Smooth muscle cell (in vitro differentiated cells): ENCODE data around the gene TRPV2. TPM values are rescaled to one million over a fixed set of nuclear protein-coding genes. Genes with fewer than 3 reads are reported as not detected.

Source experiments
- DNase-seq: peaks from one replicate; lab custom pipeline; 2025; ENCODE audit not compliant: unreplicated experiment; lab: John Stamatoyannopoulos, UW
- H2AFZ ChIP-seq: fragments of 200-600 bp; sonication (generic); 2 replicates; pipeline ENCODE4 v1.6.0; 2016; ENCODE audit warnings: antibody characterized with exemption, low read depth, mild to moderate bottlenecking
- H3F3A ChIP-seq: fragments of 200-600 bp; sonication (generic); 2 replicates; pipeline ENCODE4 v1.6.0; 2017; ENCODE audit warnings: antibody characterized with exemption, low read depth
- H3K27ac ChIP-seq: fragments of 200-600 bp; sonication (generic); 2 replicates; pipeline ENCODE4 v1.5.1; 2016; ENCODE audit warnings: low read depth, mild to moderate bottlenecking
- H3K27me3 ChIP-seq: fragments of 200-600 bp; sonication (generic); 2 replicates; pipeline ENCODE4 v1.6.1; 2016; ENCODE audit warnings: low read depth, mild to moderate bottlenecking
- H3K36me3 ChIP-seq: fragments of 200-600 bp; sonication (generic); 2 replicates; pipeline ENCODE4 v1.5.1; 2016; ENCODE audit warnings: low read depth
- H3K4me1 ChIP-seq: fragments of 200-600 bp; sonication (generic); 2 replicates; pipeline ENCODE4 v1.5.1; 2016; ENCODE audit warnings: low read depth
- H3K4me2 ChIP-seq: fragments of 200-600 bp; sonication (generic); 2 replicates; pipeline ENCODE4 v1.6.0; 2016; ENCODE audit warnings: mild to moderate bottlenecking
- H3K4me3 ChIP-seq: fragments of 200-600 bp; sonication (generic); 2 replicates; pipeline ENCODE4 v1.5.1; 2016; ENCODE audit warnings: mild to moderate bottlenecking
- H3K79me2 ChIP-seq: fragments of 200-600 bp; sonication (generic); 2 replicates; pipeline ENCODE4 v1.6.0; 2016; ENCODE audit warnings: low read depth, mild to moderate bottlenecking
- H3K9ac ChIP-seq: fragments of 200-600 bp; sonication (generic); 2 replicates; pipeline ENCODE4 v1.6.0; 2016; ENCODE audit warnings: low read depth
- H3K9me3 ChIP-seq: fragments of 200-600 bp; sonication (generic); replicated peaks from 2 replicates; pipeline ENCODE4 v1.5.1; 2016; ENCODE audit warnings: low read depth
- H4K20me1 ChIP-seq: fragments of 200-600 bp; sonication (generic); 2 replicates; pipeline ENCODE4 v1.6.0; 2016; ENCODE audit warnings: low read depth
- WGBS: methylation state at CpG from one replicate; pipeline ENCODE4 v1.1.7; 2016; ENCODE audit warnings: low lambda C conversion rate; 5-methylcytosine and 5-hydroxymethylcytosine counted together
- polyA plus RNA-seq: library from polyadenylated mRNA; unstranded; fragments of >200 nt; fragmentation: Nextera tagmentation; extraction: Ambion mirVana; gene quantifications from 2 replicates; pipeline ENCODE4 v1.2.1, GENCODE V29; 2016
- total RNA-seq: library from RNA; depleted of rRNA; stranded (reverse); fragments of >200 nt; gene quantifications from 2 replicates; pipeline ENCODE4 v1.2.3, GENCODE V29; 2014
- TF ChIP-seq, protein P1 (sequence below): fragments of 200-600 bp; sonication (generic); IDR thresholded peaks from 2 replicates; pipeline ENCODE4 v1.5.1; 2017; ENCODE audit warnings: borderline replicate concordance, mild to moderate bottlenecking, antibody characterized with exemption; ENCODE audit not compliant: insufficient read depth, poor library complexity, severe bottlenecking

Gene TRPV2
- total and polyA plus RNA-seq, 2 experiments from 2014 or later = 58.0 to 92.9 TPM

DNA sequence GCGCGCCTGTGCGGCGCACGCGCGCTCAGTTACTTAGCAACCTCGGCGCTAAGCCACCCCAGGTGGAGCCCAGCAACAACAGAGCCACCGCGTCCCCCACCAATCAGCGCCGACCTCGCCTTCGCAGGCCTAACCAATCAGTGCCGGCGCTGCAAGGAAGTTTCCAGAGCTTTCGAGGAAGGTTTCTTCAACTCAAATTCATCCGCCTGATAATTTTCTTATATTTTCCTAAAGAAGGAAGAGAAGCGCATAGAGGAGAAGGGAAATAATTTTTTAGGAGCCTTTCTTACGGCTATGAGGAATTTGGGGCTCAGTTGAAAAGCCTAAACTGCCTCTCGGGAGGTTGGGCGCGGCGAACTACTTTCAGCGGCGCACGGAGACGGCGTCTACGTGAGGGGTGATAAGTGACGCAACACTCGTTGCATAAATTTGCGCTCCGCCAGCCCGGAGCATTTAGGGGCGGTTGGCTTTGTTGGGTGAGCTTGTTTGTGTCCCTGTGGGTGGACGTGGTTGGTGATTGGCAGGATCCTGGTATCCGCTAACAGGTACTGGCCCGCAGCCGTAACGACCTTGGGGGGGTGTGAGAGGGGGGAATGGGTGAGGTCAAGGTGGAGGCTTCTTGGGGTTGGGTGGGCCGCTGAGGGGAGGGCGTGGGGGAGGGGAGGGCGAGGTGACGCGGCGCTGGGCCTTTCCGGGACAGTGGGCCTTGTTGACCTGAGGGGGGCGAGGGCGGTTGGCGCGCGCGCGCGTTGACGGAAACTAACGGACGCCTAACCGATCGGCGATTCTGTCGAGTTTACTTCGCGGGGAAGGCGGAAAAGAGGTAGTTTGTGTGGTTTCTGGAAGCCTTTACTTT is 34.5 kb upstream of the TRPV2 start, which contains the start of gene UBB:
Gene UBB, plus strand, starts transcription at position 452 of the 856 bp plus-strand sequence. CDS start 817 bp downstream, outside the sequence.
- Histone ChIP-seq H3K4me1 (peaks cover 25% of the 10 kb centered on the region), H3K9ac (peak within 1 kb of the TSS; percentile 97), H4K20me1 (peaks cover 33% of the 10 kb centered on the region), H3K9me3 (no peaks in the 10 kb centered on the region), H3K27me3 (no peaks in the 10 kb centered on the region), H3K36me3 (no peaks in the 10 kb centered on the region), H3K79me2 (peaks cover 33% of the 10 kb centered on the region), H3F3A (peaks cover 23% of the 10 kb centered on the region), H3K4me2 (peak within 1 kb of the TSS; percentile 89), H2AFZ (peak within 1 kb of the TSS; percentile 83), H3K4me3 (peak within 1 kb of the TSS; percentile 92), H3K27ac (peak within 1 kb of the TSS; percentile 97)
- peak; percentile 96 for DNase-seq
- TF ChIP-seq, protein P1, sequence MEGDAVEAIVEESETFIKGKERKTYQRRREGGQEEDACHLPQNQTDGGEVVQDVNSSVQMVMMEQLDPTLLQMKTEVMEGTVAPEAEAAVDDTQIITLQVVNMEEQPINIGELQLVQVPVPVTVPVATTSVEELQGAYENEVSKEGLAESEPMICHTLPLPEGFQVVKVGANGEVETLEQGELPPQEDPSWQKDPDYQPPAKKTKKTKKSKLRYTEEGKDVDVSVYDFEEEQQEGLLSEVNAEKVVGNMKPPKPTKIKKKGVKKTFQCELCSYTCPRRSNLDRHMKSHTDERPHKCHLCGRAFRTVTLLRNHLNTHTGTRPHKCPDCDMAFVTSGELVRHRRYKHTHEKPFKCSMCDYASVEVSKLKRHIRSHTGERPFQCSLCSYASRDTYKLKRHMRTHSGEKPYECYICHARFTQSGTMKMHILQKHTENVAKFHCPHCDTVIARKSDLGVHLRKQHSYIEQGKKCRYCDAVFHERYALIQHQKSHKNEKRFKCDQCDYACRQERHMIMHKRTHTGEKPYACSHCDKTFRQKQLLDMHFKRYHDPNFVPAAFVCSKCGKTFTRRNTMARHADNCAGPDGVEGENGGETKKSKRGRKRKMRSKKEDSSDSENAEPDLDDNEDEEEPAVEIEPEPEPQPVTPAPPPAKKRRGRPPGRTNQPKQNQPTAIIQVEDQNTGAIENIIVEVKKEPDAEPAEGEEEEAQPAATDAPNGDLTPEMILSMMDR = no peak
- WGBS = under 1% methylated on average over 48 of the region's 67 CpGs

- peaks cover 25% of the 10 kb centered on the region for H3K4me1 ChIP-seq
- H3K27me3 ChIP-seq = no peaks in the 10 kb centered on the region
- H3F3A ChIP-seq = peaks cover 23% of the 10 kb centered on the region
- peak overlapping the region; percentile 97 for H3K9ac ChIP-seq
- H3K36me3 ChIP-seq = no peaks in the 10 kb centered on the region
- TF ChIP-seq, protein P1 = no peak
- H3K4me3 ChIP-seq = peak overlapping the region; percentile 92
- H3K27ac ChIP-seq = peak overlapping the region; percentile 97
- no peak overlapping the region for H2AFZ ChIP-seq
- WGBS = 3% methylated on average over 14 of the region's 14 CpGs
- peaks cover 33% of the 10 kb centered on the region for H4K20me1 ChIP-seq
- H3K4me2 ChIP-seq = peak overlapping the region; percentile 89
- H3K9me3 ChIP-seq = no peaks in the 10 kb centered on the region
- no peak for DNase-seq
- peaks cover 33% of the 10 kb centered on the region for H3K79me2 ChIP-seq
Measured at GRCh38 chr17:16381496-16381820, 33.9 kb upstream of the TRPV2 start.

DNA sequence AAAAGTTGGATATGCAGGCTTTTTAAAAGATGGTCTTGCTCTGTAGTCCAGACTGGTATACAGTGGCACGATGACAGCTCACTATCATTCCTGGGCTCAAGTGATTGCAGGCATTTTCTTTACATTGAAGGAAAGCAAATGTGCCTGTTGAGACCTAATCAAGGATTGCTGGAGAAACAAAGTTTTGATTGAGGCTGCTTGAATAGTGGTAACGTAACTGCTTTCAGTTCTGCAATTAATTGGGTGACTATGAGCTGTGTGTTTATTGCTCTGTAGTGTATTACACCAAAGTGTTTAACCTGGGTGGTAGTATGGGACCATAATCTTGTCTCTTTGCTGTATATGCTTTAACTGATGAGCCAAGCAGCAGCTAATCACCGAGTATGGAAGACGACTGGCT is 32.2 kb upstream of the TRPV2 start:
- no peak overlapping the region for H2AFZ ChIP-seq
- peak overlapping the region; percentile 24 for H3K27ac ChIP-seq
- TF ChIP-seq, protein P1 = no peak
- peaks cover 33% of the 10 kb centered on the region for H4K20me1 ChIP-seq
- WGBS = 88% methylated on average over 4 of the region's 4 CpGs
- peaks cover 23% of the 10 kb centered on the region for H3F3A ChIP-seq
- H3K4me2 ChIP-seq = peak overlapping the region; percentile 89
- H3K79me2 ChIP-seq = peaks cover 33% of the 10 kb centered on the region
- no peaks in the 10 kb centered on the region for H3K36me3 ChIP-seq
- DNase-seq = no peak
- no peaks in the 10 kb centered on the region for H3K9me3 ChIP-seq
- H3K4me1 ChIP-seq = peaks cover 25% of the 10 kb centered on the region
- peak overlapping the region; percentile 92 for H3K4me3 ChIP-seq
- H3K27me3 ChIP-seq = no peaks in the 10 kb centered on the region
- no peak overlapping the region for H3K9ac ChIP-seq
